CD4-positive, alpha-beta T cell (primary cell): ENCODE data around the gene CDRT4. TPM values are rescaled to one million over a fixed set of nuclear protein-coding genes. Genes with fewer than 3 reads are reported as not detected.

ENCODE experiments used
- ATAC-seq: fragments of 200-7000 bp; cut with Tn5 transposase; one replicate; pipeline ENCODE4 v1.10.0; 2022; ENCODE audit warnings: mild to moderate bottlenecking; ENCODE audit not compliant: poor library complexity
- CTCF ChIA-PET: fragments of 350-600 bp; sonication (Branson Sonifier 250); formaldehyde crosslinking; loops from one replicate; lab custom pipeline; 2021; ENCODE audit warnings: antibody characterized with exemption, inconsistent platforms; lab: Charles Lee
- POLR2A ChIA-PET: fragments of 350-600 bp; sonication (Branson Sonifier 250); formaldehyde crosslinking; loops from one replicate; lab custom pipeline; 2021; ENCODE audit warnings: antibody characterized with exemption, inconsistent platforms; lab: Charles Lee
- DNase-seq, 14 experiments: peaks; one replicate each; pipeline ENCODE4 v3.0.0-alpha.2; 2013 to 2020; ENCODE audit warnings: mixed read lengths in 2 of 14
- H3K27ac ChIP-seq, 2 donors: one replicate each; pipeline versions ENCODE4 v1.5.1 to v1.7.0; 2013; ENCODE audit warnings: low read length in 2 of 2, low read depth in 1 of 2, mild to moderate bottlenecking in 1 of 2
- H3K27me3 ChIP-seq, 2 experiments: 1 replicate in 1 of 2; 2 replicates in 1 of 2; pipeline versions ENCODE4 v1.6.1 to v1.7.0; 2013; ENCODE audit warnings: low read length in 2 of 2, control low read depth in 1 of 2, mild to moderate bottlenecking in 1 of 2, moderate library complexity in 1 of 2; ENCODE audit not compliant: insufficient read depth in 2 of 2, control insufficient read depth in 1 of 2
- H3K36me3 ChIP-seq: one replicate; pipeline ENCODE4 v1.6.1; 2013; ENCODE audit warnings: low read length, control low read depth; ENCODE audit not compliant: insufficient read depth
- H3K4me1 ChIP-seq: one replicate; pipeline ENCODE4 v1.6.1; 2013; ENCODE audit warnings: low read length, control low read depth; ENCODE audit not compliant: insufficient read depth
- H3K4me3 ChIP-seq: one replicate; pipeline ENCODE4 v1.5.1; 2013; ENCODE audit warnings: mild to moderate bottlenecking, low read length, moderate library complexity
- H3K9me3 ChIP-seq, 2 experiments: 1 replicate in 1 of 2; 2 replicates in 1 of 2; pipeline versions ENCODE4 v1.6.1 to v1.7.0; 2013; ENCODE audit warnings: low read length in 2 of 2, mild to moderate bottlenecking in 2 of 2, control low read depth in 1 of 2, moderate library complexity in 1 of 2; ENCODE audit not compliant: control insufficient read depth in 1 of 2, insufficient read depth in 1 of 2
- H3K27ac Mint-ChIP-seq: one replicate; pipeline ENCODE4 v1.8.0; 2020; ENCODE audit warnings: mixed read lengths
- H3K27me3 Mint-ChIP-seq: one replicate; pipeline ENCODE4 v1.8.0; 2021; ENCODE audit warnings: mixed read lengths
- H3K36me3 Mint-ChIP-seq: one replicate; pipeline ENCODE4 v1.8.0; 2021; ENCODE audit warnings: low read depth, mixed read lengths
- H3K4me1 Mint-ChIP-seq: one replicate; pipeline ENCODE4 v1.8.0; 2021; ENCODE audit warnings: low read depth, mixed read lengths
- H3K4me3 Mint-ChIP-seq: one replicate; pipeline ENCODE4 v1.8.0; 2020; ENCODE audit warnings: mild to moderate bottlenecking, mixed read lengths
- H3K9me3 Mint-ChIP-seq: one replicate; pipeline ENCODE4 v1.8.0; 2020; ENCODE audit warnings: mixed read lengths
- CTCF ChIP-seq: fragments of 200-600 bp; IDR thresholded peaks from one replicate; pipeline ENCODE4 v1.8.0; 2022; ENCODE audit warnings: antibody characterized with exemption, mild to moderate bottlenecking
- intact Hi-C, 2 experiments: fragments of 100-400 bp; cut with DNase I in 1 of 2; cut with micrococcal nuclease in 1 of 2; formaldehyde crosslinking; loops; one replicate each; pipeline versions ENCODE4 v1.15.1 to v1.9.0; 2023 to 2025; cut with DNase I, micrococcal nuclease
- total RNA-seq, 174 experiments: library from RNA in 2 of 174; stranded (reverse) in 2 of 174; gene quantifications; one replicate each; pipeline ENCODE4 v1.2.3 and lab custom pipeline; 2021 to 2026

The CDRT4 gene
- total RNA-seq, 2 experiments from 2014 or later = 0.89 to 3.3 TPM

- no peak for DNase-seq
- H3K36me3 ChIP-seq = no peaks in the 10 kb centered on the region
- POLR2A ChIA-PET = no interaction called here
- no peak for TF ChIP-seq CTCF
- no peaks in the 10 kb centered on the region for H3K27me3 ChIP-seq
- intact Hi-C loops = no loop called here
- no peaks in the 10 kb centered on the region for H3K9me3 Mint-ChIP-seq
- H3K4me1 Mint-ChIP-seq = no peaks in the 10 kb centered on the region
- ATAC-seq = no peak
- no peak overlapping the region for H3K4me3 ChIP-seq
- no peak overlapping the region for H3K27ac Mint-ChIP-seq
- H3K27ac ChIP-seq = no peak overlapping the region
- no peaks in the 10 kb centered on the region for H3K9me3 ChIP-seq
- no peaks in the 10 kb centered on the region for H3K27me3 Mint-ChIP-seq
- CTCF ChIA-PET = no interaction called here
- no peaks in the 10 kb centered on the region for H3K4me1 ChIP-seq
- H3K36me3 Mint-ChIP-seq = no peaks in the 10 kb centered on the region
- H3K4me3 Mint-ChIP-seq = no peak overlapping the region
Measured at GRCh38 chr17:15466131-15466530, 1.3 kb downstream of the CDRT4 start.

- DNase-seq (no peak), ATAC-seq (no peak)
- H3K4me3 Mint-ChIP-seq = no peak overlapping the region
- intact Hi-C loops = no loop called here
- H3K36me3 ChIP-seq = no peaks in the 10 kb centered on the region
- no peaks in the 10 kb centered on the region for H3K27me3 Mint-ChIP-seq
- no peaks in the 10 kb centered on the region for H3K27me3 ChIP-seq
- TF ChIP-seq CTCF = no peak
- H3K4me1 Mint-ChIP-seq = no peaks in the 10 kb centered on the region
- no peaks in the 10 kb centered on the region for H3K9me3 ChIP-seq
- POLR2A ChIA-PET = no interaction called here
- no peak overlapping the region for H3K27ac ChIP-seq
- CTCF ChIA-PET = no interaction called here
- no peak overlapping the region for H3K4me3 ChIP-seq
- peaks cover 6% of the 10 kb centered on the region for H3K36me3 Mint-ChIP-seq
- no peak overlapping the region for H3K27ac Mint-ChIP-seq
- H3K4me1 ChIP-seq = no peaks in the 10 kb centered on the region
- H3K9me3 Mint-ChIP-seq = no peaks in the 10 kb centered on the region
Measured at GRCh38 chr17:15465045-15465701, 2.2 kb downstream of the CDRT4 start.

GRCh38 chr17:15464231-15464985 is 3.0 kb downstream of the CDRT4 start:
- CTCF ChIA-PET = no interaction called here

More at GRCh38 chr17:15464231-15464985, 3.0 kb downstream of the CDRT4 start:
- TF ChIP-seq CTCF = no peak
- no peaks in the 10 kb centered on the region for H3K36me3 ChIP-seq
- Mint-ChIP-seq H3K4me1 (no peaks in the 10 kb centered on the region), H3K27me3 (no peaks in the 10 kb centered on the region), H3K9me3 (no peaks in the 10 kb centered on the region), H3K36me3 (peaks cover 10% of the 10 kb centered on the region), H3K4me3 (no peak overlapping the region), H3K27ac (no peak overlapping the region)
- no peak overlapping the region for H3K4me3 ChIP-seq
- intact Hi-C loops = no loop called here
- DNase-seq (no peak), ATAC-seq (no peak)
- POLR2A ChIA-PET = no interaction called here
- H3K27ac ChIP-seq = no peak overlapping the region
- no peaks in the 10 kb centered on the region for H3K9me3 ChIP-seq
- H3K4me1 ChIP-seq = no peaks in the 10 kb centered on the region
- no peaks in the 10 kb centered on the region for H3K27me3 ChIP-seq
